Measurements from ENCODE around the gene PIWIL1.

DNA sequence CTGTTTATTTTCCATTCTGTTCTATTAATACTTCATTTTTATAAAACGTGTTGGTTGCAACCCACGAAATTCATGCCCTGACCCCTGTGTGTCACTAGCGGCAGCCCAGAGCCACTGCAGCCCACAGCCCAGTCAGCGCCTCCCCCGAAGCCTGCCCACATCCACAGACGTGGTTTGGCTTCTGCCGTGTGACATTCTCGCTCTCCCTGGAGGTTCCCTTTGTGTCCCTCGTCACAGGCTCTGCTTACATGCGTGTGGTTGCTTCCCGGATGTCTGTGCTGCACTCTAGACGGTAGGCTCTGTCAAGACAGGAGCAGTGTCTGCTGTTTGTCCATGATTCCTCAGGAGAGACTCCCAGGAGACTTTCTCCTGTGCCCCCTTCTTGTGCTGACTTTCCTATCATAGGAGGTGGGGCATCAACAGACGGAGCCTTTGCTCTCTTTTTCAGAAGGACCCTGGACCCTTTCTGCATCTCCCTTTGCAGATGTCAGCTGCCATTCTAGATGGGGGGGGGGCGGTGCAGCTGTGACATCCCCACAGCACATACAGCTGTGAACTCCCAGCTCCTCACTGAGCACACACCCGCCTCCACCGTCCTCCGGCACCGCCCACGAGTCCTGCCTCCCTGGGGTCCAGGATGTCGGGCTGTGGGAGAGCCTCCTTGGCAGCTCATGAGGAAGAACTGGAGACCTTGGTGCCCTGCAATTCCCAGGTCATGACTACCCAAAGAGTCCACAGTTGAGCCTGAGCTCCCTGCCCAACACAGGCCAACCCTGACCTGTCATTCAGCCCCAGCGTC is 36.8 kb upstream of the PIWIL1 start:
- no peak for TF ChIP-seq POLR2A (IDR thresholded peaks at IDR 0.05; ENCODE audit: extremely low read depth, insufficient read length)
- TF ChIP-seq, protein P1, sequence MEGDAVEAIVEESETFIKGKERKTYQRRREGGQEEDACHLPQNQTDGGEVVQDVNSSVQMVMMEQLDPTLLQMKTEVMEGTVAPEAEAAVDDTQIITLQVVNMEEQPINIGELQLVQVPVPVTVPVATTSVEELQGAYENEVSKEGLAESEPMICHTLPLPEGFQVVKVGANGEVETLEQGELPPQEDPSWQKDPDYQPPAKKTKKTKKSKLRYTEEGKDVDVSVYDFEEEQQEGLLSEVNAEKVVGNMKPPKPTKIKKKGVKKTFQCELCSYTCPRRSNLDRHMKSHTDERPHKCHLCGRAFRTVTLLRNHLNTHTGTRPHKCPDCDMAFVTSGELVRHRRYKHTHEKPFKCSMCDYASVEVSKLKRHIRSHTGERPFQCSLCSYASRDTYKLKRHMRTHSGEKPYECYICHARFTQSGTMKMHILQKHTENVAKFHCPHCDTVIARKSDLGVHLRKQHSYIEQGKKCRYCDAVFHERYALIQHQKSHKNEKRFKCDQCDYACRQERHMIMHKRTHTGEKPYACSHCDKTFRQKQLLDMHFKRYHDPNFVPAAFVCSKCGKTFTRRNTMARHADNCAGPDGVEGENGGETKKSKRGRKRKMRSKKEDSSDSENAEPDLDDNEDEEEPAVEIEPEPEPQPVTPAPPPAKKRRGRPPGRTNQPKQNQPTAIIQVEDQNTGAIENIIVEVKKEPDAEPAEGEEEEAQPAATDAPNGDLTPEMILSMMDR (IDR thresholded peaks at IDR 0.05; ENCODE audit: low read depth, low read length): no peak

Data from NB4 (cell line).